Measurements from ENCODE around the gene YY1AP1.
"Not testable (repeated sequence)": the region's sequence is repeated elsewhere in the genome, so short reads cannot be mapped to it uniquely, and the experiment has no call there.

YY1AP1 gene

GRCh38 chr1:155703216-155703615 lies 14.6 kb upstream of the YY1AP1 start:
- CTCF ChIA-PET = interaction anchor here (1.4 kb wide), 1 partner anchor 453 kb away, joined by 3 read pairs; no protein-coding TSS in a partner anchor
- DNase-seq (ENCODE audit: low read depth, low spot score) = no peak
- POLR2A ChIA-PET = no interaction called here
- no peak for TF ChIP-seq CTCF (IDR thresholded peaks at IDR 0.05; ENCODE audit: insufficient read depth, low read length, missing control alignments)
- no peak overlapping the region for H3K4me3 ChIP-seq (ENCODE audit: low read depth, low read length)

GRCh38 chr1:155701675-155702074 lies 13.1 kb upstream of the YY1AP1 start:
- CTCF ChIA-PET; DNase-seq (ENCODE audit: low read depth, low spot score); POLR2A ChIA-PET; H3K4me3 ChIP-seq (ENCODE audit: low read depth, low read length): not testable (repeated sequence)

GRCh38 chr1:155699062-155699461 lies 10.5 kb upstream of the YY1AP1 start:
- DNase-seq (ENCODE audit: low read depth, low spot score); CTCF ChIA-PET; H3K4me3 ChIP-seq (ENCODE audit: low read depth, low read length): not testable (repeated sequence)
- POLR2A ChIA-PET = interaction anchor here (0.6 kb wide), 1 partner anchor 151 kb away, joined by 3 read pairs; no protein-coding TSS in a partner anchor

DNA sequence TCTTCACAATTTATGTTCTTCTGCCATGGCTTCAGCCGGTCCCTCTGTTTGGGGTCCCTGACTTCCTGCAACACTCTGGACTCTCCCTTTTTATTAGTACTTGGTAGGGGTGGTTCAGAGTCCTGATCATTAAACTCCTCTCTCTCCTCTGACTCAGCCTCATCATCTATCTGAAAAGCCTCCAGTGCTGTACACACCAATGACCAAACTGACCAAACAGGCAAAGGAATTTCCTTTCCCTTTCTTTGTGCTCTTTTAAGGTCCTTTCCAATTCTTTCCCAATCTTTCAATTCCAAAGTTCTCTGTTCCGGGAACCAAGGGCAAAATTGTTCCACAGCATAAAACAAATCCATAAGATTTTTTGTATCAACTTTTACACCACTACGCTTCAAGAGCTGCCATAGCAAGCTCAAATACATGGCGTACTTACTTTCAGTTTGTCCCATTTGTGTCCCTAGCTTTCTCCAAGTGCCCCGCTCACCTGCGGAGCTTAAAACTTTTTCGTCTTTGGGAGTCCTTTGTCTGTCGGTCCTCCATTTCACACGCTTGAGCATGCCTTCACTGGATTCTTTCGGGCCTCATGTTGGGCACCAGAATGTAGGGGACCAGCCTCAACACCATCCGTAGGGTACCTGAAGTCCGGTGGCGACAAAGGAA lies 9.9 kb upstream of the YY1AP1 start:
- H3K4me3 ChIP-seq (ENCODE audit: low read depth, low read length) = no peak overlapping the region
- no peak for TF ChIP-seq CTCF (IDR thresholded peaks at IDR 0.05; ENCODE audit: insufficient read depth, low read length, missing control alignments)
- peak; percentile 16 for DNase-seq (ENCODE audit: low read depth, low spot score)
- POLR2A ChIA-PET = no interaction called here
- CTCF ChIA-PET = no interaction called here

DNA sequence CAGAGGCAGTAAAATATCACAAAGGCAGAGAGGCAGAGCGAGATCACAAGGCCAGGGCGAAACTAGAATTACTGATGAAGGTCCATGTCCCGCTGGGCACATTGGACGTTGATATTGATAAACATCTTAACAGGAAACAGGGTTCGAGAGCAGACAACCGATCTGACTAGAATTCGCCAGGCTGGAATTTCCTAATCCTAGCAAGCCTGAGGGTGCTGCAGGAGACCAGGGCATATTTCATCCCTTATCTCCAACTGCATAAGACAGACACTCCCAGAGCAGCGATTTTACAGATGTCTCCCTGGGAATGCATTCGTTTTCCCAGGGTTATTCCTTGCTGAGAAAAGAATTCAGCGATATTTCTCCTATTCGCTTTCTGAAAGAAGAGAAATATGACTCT lies 9.0 kb upstream of the YY1AP1 start:
- H3K4me3 ChIP-seq (ENCODE audit: low read depth, low read length); CTCF ChIA-PET; DNase-seq (ENCODE audit: low read depth, low spot score): not testable (repeated sequence)
- POLR2A ChIA-PET = interaction anchor here (0.9 kb wide), 1 partner anchor 10 kb away, joined by 4 read pairs; no protein-coding TSS in a partner anchor

DNA sequence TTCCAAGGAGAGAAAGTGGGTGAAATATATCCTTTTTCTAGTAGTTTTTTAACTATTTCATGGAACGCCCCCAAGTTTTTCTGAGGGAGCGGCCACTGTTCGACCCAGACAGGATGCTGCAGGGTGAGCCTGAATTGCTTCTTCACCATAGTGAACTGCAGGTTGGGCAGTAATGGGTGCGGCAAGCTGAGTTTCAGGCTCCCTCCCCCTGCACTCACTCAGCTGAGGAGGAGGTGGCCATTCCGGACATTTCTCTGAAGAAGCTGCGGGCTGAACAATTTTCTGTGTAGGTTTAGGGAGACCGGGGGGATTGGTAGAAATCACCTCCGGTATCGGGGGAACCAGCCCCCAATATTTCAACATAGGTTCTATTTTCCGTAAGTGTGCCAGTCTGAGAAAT lies 8.5 kb upstream of the YY1AP1 start:
- no peak for TF ChIP-seq CTCF (IDR thresholded peaks at IDR 0.05; ENCODE audit: insufficient read depth, low read length, missing control alignments)
- no peak overlapping the region for H3K4me3 ChIP-seq (ENCODE audit: low read depth, low read length)
- CTCF ChIA-PET = no interaction called here
- POLR2A ChIA-PET = interaction anchor here (0.9 kb wide), 1 partner anchor 9 kb away, joined by 4 read pairs; no protein-coding TSS in a partner anchor
- no peak for DNase-seq (ENCODE audit: low read depth, low spot score)

- no peak for DNase-seq (ENCODE audit: low read depth, low spot score)
- ChIA-PET POLR2A (interaction anchor here (0.9 kb wide), 1 partner anchor 8 kb away, joined by 4 read pairs; no protein-coding TSS in a partner anchor), CTCF (no interaction called here)
- TF ChIP-seq CTCF (IDR thresholded peaks at IDR 0.05; ENCODE audit: insufficient read depth, low read length, missing control alignments) = no peak
- H3K4me3 ChIP-seq (ENCODE audit: low read depth, low read length) = no peak overlapping the region
Measured at GRCh38 chr1:155696524-155696923, 8.0 kb upstream of the YY1AP1 start.

DNA sequence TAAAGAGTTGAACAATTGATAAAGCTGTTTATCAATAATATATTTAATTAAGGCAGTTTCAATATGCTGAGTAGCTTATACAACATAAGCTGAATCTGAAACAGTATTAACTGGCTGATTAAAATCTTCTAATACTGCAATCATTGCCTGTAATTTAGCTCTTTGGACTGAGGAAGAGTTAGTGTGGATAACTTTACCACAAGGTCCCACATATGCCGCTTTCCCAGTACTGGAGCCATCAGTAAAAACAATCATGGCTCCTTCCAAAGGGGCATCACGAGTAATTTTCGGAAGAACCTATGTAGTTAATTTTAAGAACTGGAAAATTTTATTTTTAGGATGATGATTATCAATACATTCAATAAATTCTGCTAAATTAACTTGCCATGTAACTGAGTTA lies 7.0 kb upstream of the YY1AP1 start:
- DNase-seq (ENCODE audit: low read depth, low spot score) = no peak
- CTCF ChIA-PET = no interaction called here
- H3K4me3 ChIP-seq (ENCODE audit: low read depth, low read length) = no peak overlapping the region
- no peak for TF ChIP-seq CTCF (IDR thresholded peaks at IDR 0.05; ENCODE audit: insufficient read depth, low read length, missing control alignments)
- POLR2A ChIA-PET = no interaction called here
